Measurements from ENCODE around the gene MAN1A1.

DNA sequence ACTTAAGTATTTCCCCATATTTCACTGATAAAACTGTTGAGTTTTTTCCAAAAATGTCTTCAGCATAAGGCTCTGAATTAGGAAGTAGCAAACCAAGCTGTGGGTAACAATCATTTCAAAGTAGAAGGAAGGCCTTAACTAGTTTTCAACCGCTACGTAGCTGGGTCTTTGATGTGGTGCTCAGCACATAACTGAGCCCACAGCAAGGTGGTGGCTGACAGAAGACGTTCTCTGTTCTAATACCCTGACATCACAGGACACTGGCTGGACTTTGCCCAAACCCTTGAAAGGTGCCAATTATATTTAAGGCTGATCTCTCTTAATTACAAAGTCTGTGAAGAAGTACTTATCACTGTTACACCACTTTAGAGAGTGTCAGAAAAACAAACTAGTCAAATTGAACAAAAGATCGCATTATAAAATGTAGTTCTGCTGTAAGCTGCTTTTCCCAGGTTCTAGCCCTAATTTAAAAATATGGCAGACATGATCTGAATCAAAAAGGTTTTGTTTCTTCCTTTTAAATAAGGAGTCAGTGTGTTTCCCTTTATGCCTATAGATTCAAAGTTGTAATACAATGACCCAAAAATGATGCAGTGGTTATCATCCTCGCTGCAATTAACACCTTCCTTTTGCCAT, 26.7 kb downstream of the MAN1A1 start:
- TF ChIP-seq, protein P1, sequence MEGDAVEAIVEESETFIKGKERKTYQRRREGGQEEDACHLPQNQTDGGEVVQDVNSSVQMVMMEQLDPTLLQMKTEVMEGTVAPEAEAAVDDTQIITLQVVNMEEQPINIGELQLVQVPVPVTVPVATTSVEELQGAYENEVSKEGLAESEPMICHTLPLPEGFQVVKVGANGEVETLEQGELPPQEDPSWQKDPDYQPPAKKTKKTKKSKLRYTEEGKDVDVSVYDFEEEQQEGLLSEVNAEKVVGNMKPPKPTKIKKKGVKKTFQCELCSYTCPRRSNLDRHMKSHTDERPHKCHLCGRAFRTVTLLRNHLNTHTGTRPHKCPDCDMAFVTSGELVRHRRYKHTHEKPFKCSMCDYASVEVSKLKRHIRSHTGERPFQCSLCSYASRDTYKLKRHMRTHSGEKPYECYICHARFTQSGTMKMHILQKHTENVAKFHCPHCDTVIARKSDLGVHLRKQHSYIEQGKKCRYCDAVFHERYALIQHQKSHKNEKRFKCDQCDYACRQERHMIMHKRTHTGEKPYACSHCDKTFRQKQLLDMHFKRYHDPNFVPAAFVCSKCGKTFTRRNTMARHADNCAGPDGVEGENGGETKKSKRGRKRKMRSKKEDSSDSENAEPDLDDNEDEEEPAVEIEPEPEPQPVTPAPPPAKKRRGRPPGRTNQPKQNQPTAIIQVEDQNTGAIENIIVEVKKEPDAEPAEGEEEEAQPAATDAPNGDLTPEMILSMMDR (IDR thresholded peaks at IDR 0.05): no peak
- no peak for TF ChIP-seq POLR2A (IDR thresholded peaks at IDR 0.05)
